Gastrocnemius medialis (tissue), 4 donors: ENCODE data around the gene SHCBP1L. TPM values are rescaled to one million over a fixed set of nuclear protein-coding genes. Genes with fewer than 3 reads are reported as not detected.

Source experiments
- ATAC-seq, 2 donors: fragments of 150-250 bp; one replicate each; pipeline ENCODE4 v1.9.1; 2016
- DNase-seq, 2 donors: peaks; one replicate each; pipeline ENCODE4 v3.0.0-alpha.2; 2019
- H3K27ac ChIP-seq, 4 donors: fragments of 200-600 bp; sonication (generic); 1 replicate in 1 of 4; 2 replicates in 3 of 4; pipeline ENCODE4 v1.5.1; 2016 to 2018; ENCODE audit warnings: mild to moderate bottlenecking in 2 of 4, moderate library complexity in 1 of 4
- H3K27me3 ChIP-seq, 3 donors: fragments of 200-600 bp; sonication (generic) in 2 of 3; 1 replicate in 1 of 3; 2 replicates in 2 of 3; pipeline versions ENCODE4 v1.5.1 to v1.6.0; 2016 to 2019; ENCODE audit warnings: mild to moderate bottlenecking in 1 of 3, moderate library complexity in 1 of 3
- H3K36me3 ChIP-seq, 2 donors: fragments of 200-600 bp; sonication (generic) in 1 of 2; one replicate each; pipeline ENCODE4 v1.5.1; 2017 to 2018
- H3K4me1 ChIP-seq, 2 donors: fragments of 200-600 bp; sonication (generic) in 1 of 2; one replicate each; pipeline ENCODE4 v1.5.1; 2016 to 2017; ENCODE audit warnings: mild to moderate bottlenecking in 2 of 2
- H3K4me3 ChIP-seq, 4 donors: fragments of 200-600 bp; sonication (generic) in 3 of 4; 1 replicate in 1 of 4; 2 replicates in 3 of 4; pipeline ENCODE4 v1.5.1; 2016 to 2019; ENCODE audit warnings: mild to moderate bottlenecking in 2 of 4
- H3K9me3 ChIP-seq, 3 donors: fragments of 200-600 bp; sonication (generic) in 2 of 3; 1 replicate in 1 of 3; 2 replicates in 2 of 3; pipeline ENCODE4 v1.5.1; 2016 to 2019
- CTCF ChIP-seq, 5 experiments: fragments of 450-650 bp in 3 of 5; fragments of 200-600 bp in 2 of 5; sonication (generic) in 2 of 5; IDR thresholded peaks in 4 of 5; conservative IDR thresholded peaks in 1 of 5; 1 replicate in 4 of 5; 2 replicates in 1 of 5; pipeline ENCODE4 v1.5.1; 2016 to 2019; ENCODE audit warnings: antibody characterized with exemption in 5 of 5, mild to moderate bottlenecking in 3 of 5, moderate library complexity in 3 of 5
- POLR2A ChIP-seq, 2 donors: fragments of 450-650 bp; IDR thresholded peaks; one replicate each; pipeline ENCODE4 v1.6.1; 2017; ENCODE audit warnings: antibody characterized with exemption in 2 of 2, mild to moderate bottlenecking in 2 of 2, moderate library complexity in 2 of 2
- in situ Hi-C, 4 donors: fragments of 200-750 bp; cut with MboI; loops; one replicate each; pipeline versions ENCODE4 v1.15.0 to v1.8.0; 2017; ENCODE audit warnings: low sequenced_read_pairs in 4 of 4
- intact Hi-C: fragments of 100-400 bp; cut with DNase I; formaldehyde crosslinking; loops from one replicate; pipeline ENCODE4 v1.15.1; 2023; ENCODE audit warnings: low total_unique reads
- total RNA-seq, 4 donors: library from RNA; depleted of rRNA; stranded (reverse); fragments of >200 nt; gene quantifications; one replicate each; pipeline versions ENCODE4 v1.1.0 to v1.2.3, GENCODE V29; 2016

SHCBP1L gene
- total RNA-seq, 4 donors from 2014 or later = not detected

DNA sequence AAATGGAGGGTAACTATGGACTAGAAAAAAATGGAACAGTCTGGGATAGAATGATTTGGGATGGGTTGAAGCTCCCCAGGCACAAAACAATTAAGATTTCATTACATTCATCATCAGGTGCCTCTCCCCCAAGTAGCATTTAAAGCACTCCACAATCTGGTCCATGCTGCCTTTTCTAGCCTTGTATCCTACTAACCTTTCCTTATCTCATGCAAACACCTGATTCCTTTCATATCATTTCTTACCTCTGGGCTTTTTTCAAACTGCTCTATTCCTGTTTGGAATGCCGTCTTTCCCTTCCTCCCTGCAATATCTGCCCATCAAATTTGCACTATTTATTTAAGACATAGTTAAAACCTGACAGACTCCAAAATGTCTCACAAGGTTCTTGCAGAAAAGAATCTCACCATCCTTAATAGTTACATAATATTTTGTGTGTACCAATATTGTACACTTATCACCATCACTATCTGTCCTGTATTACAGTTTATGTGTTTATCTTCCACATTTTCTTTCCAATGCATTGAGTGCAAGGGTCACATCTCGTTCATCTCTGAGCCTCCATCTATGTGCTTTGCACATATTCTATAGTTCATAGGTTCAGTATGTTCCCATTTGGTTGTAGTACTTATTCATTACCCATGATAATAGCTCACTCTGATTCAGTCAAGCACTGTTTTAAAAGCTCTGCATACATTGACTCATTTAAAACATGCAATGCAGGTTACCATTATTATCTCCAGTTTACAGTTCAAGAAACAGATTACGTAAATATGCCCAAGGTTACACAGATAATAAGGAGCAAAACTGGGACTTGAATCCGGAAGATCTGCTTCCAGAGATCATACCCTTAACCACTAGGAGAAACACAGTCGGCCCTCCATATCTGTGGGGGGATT, 16.1 kb upstream of the SHCBP1L start:
- H3K4me3 ChIP-seq = no peak overlapping the region
- no peak for TF ChIP-seq POLR2A (IDR thresholded peaks at IDR 0.05)
- no peak for TF ChIP-seq CTCF (IDR thresholded peaks at IDR 0.05 in 4 of 5, conservative IDR thresholded peaks at IDR 0.05 in 1 of 5)
- no peak overlapping the region for H3K27ac ChIP-seq
- no peaks in the 10 kb centered on the region for H3K27me3 ChIP-seq
- no peaks in the 10 kb centered on the region for H3K4me1 ChIP-seq
- intact Hi-C loops = loop anchor here (10.0 kb wide), 1 partner anchor 166 kb away; no protein-coding TSS in a partner anchor
- H3K9me3 ChIP-seq = no peaks in the 10 kb centered on the region
- no peaks in the 10 kb centered on the region for H3K36me3 ChIP-seq
- in situ Hi-C loops = loop anchor here (10.0 to 25.0 kb wide), 6 partner anchors 46 to 318 kb away; partner anchors contain the start of gene LAMC1 (in 1 of the 4)
- ATAC-seq (no peak), DNase-seq (no peak)

GRCh38 chr1:182968151-182968741, 15.3 kb upstream of the SHCBP1L start:
- TF ChIP-seq POLR2A (IDR thresholded peaks at IDR 0.05) (no peak), CTCF (IDR thresholded peaks at IDR 0.05 in 4 of 5, conservative IDR thresholded peaks at IDR 0.05 in 1 of 5) (no peak)
- Histone ChIP-seq H3K36me3 (no peaks in the 10 kb centered on the region), H3K27me3 (no peaks in the 10 kb centered on the region), H3K4me1 (no peaks in the 10 kb centered on the region), H3K4me3 (no peak overlapping the region), H3K9me3 (no peaks in the 10 kb centered on the region), H3K27ac (no peak overlapping the region)
- no peak for ATAC-seq
- intact Hi-C loops = loop anchor here (10.0 kb wide), 1 partner anchor 167 kb away; no protein-coding TSS in a partner anchor
- in situ Hi-C loops = loop anchor here (10.0 to 25.0 kb wide), 6 partner anchors 47 to 319 kb away; partner anchors contain the start of gene LAMC1 (in 1 of the 4)
- no peak for DNase-seq

DNA sequence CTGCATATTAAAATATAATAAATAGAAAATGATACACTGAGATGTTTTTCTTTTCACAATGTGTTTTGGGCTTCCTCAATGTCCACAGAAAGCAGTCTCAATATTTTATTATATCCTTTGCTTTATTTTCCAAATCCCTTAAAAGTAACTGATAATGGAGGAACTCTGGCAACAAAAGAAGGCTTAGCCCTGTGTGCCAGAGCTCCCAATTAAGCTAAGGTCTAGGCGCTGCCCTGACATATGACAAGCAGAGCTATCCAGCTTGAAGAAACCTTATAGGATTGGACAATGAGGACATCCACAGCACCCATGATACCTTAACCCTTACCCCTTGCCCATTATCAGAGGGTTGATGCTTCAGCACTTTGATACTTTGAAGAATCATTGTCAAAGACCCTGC, 12.9 kb upstream of the SHCBP1L start:
- ATAC-seq (no peak), DNase-seq (no peak)
- in situ Hi-C loops = loop anchor here (10.0 to 25.0 kb wide), 6 partner anchors 49 to 321 kb away; partner anchors contain the start of gene LAMC1 (in 1 of the 4)
- H3K9me3 ChIP-seq = no peaks in the 10 kb centered on the region
- TF ChIP-seq POLR2A (IDR thresholded peaks at IDR 0.05) = no peak
- no peak for TF ChIP-seq CTCF (IDR thresholded peaks at IDR 0.05 in 4 of 5, conservative IDR thresholded peaks at IDR 0.05 in 1 of 5)
- H3K27ac ChIP-seq = no peak overlapping the region
- intact Hi-C loops = loop anchor here (10.0 kb wide), 1 partner anchor 169 kb away; no protein-coding TSS in a partner anchor
- H3K36me3 ChIP-seq = no peaks in the 10 kb centered on the region
- peaks cover 3% of the 10 kb centered on the region in 2 donors for H3K4me1 ChIP-seq
- no peak overlapping the region for H3K4me3 ChIP-seq
- H3K27me3 ChIP-seq = no peaks in the 10 kb centered on the region

DNA sequence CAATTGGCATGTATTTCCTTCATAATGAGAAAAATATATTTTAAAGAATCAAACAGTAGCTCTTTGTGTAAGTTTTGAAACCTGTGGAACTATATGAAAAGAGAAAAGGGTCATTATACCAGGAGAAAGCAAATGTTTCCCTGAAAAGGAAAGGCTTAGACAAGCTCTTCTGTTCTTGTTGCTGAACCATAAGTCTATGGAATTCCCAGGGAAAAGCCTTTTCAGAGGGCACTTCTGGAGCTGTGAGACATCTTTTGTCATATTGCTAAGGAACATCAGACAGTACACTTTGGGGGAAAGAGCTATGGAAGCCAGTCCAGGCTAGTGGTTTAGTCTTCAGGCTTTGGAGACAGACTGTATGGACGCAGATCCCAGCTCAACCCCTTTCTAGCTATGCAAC, 12.1 kb upstream of the SHCBP1L start:
- H3K4me1 ChIP-seq = peaks cover 3% of the 10 kb centered on the region in 2 donors
- DNase-seq = no peak
- in situ Hi-C loops = loop anchor here (10.0 to 25.0 kb wide), 6 partner anchors 50 to 322 kb away; partner anchors contain the start of gene LAMC1 (in 1 of the 4)
- H3K9me3 ChIP-seq = no peaks in the 10 kb centered on the region
- intact Hi-C loops = loop anchor here (10.0 kb wide), 1 partner anchor 170 kb away; no protein-coding TSS in a partner anchor
- no peak overlapping the region for H3K27ac ChIP-seq
- ATAC-seq = no peak
- TF ChIP-seq POLR2A (IDR thresholded peaks at IDR 0.05) = no peak
- TF ChIP-seq CTCF (IDR thresholded peaks at IDR 0.05 in 4 of 5, conservative IDR thresholded peaks at IDR 0.05 in 1 of 5) = no peak
- H3K36me3 ChIP-seq = no peaks in the 10 kb centered on the region
- no peaks in the 10 kb centered on the region for H3K27me3 ChIP-seq
- H3K4me3 ChIP-seq = no peak overlapping the region
